ENCODE measurements around the gene RAP2A.

DNA sequence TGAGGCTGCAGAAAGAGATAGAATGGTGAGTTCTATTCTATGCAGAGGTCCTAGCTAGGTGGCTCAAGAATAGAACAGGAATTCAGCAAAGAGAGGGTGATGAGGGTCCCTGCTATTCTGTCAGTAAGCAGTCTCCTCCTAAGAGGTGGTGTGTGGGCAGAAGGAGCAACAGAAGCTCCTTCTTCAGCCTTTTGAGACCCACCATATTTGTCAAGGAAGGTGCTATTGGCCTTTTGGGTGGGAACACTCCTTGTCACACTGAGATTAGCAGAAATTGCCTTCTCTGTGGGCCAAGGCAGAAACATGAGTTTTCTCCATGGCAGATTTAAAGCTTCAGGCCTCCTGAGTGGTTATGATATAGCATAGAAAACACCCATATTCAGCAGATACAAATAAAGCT, 39.4 kb upstream of the RAP2A start:
- TF ChIP-seq CTCF (IDR thresholded peaks at IDR 0.05): no peak
- TF ChIP-seq POLR2AphosphoS5 (IDR thresholded peaks at IDR 0.05): no peak

All from gastroesophageal sphincter (tissue), 3 donors.